Thyroid gland (tissue), 4 donors: ENCODE measurements around the gene LCNL1.

Experiments
- POLR2A ChIP-seq, 2 donors: fragments of 450-650 bp; IDR thresholded peaks; one replicate each; pipeline ENCODE4 v1.6.1; 2017; ENCODE audit warnings: antibody characterized with exemption in 2 of 2, mild to moderate bottlenecking in 2 of 2, moderate library complexity in 1 of 2
- TF ChIP-seq, protein P1 (sequence below), 6 experiments: fragments of 200-600 bp in 3 of 6; fragments of 450-650 bp in 3 of 6; sonication (generic) in 3 of 6; IDR thresholded peaks; one replicate each; pipeline ENCODE4 v1.5.1; 2016 to 2019; ENCODE audit warnings: antibody characterized with exemption in 6 of 6, mild to moderate bottlenecking in 2 of 6, inconsistent platforms in 1 of 6, moderate library complexity in 1 of 6

DNA sequence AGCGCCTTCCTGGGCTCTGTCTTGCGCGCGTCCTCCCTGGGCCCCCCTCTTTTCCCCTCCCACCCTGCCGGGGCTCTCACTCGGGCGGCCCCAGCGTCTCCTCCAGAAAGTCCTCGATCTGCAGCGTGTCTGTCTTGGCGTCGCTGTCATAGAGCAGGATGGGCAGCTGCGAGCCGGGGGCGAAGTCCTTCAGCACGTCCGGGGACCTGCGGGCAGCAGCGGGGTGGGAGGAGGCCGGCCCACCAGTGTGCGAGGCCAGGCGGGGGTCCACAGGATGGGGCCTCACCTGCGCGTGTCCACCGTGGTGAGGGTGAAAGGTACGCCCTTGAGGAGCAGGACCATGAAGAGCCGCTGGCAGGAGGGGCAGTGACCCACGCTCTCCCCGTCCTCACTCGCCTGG, 12.6 kb downstream of the LCNL1 start:
- TF ChIP-seq, protein P1, sequence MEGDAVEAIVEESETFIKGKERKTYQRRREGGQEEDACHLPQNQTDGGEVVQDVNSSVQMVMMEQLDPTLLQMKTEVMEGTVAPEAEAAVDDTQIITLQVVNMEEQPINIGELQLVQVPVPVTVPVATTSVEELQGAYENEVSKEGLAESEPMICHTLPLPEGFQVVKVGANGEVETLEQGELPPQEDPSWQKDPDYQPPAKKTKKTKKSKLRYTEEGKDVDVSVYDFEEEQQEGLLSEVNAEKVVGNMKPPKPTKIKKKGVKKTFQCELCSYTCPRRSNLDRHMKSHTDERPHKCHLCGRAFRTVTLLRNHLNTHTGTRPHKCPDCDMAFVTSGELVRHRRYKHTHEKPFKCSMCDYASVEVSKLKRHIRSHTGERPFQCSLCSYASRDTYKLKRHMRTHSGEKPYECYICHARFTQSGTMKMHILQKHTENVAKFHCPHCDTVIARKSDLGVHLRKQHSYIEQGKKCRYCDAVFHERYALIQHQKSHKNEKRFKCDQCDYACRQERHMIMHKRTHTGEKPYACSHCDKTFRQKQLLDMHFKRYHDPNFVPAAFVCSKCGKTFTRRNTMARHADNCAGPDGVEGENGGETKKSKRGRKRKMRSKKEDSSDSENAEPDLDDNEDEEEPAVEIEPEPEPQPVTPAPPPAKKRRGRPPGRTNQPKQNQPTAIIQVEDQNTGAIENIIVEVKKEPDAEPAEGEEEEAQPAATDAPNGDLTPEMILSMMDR (IDR thresholded peaks at IDR 0.05), result no peak
- no peak for TF ChIP-seq POLR2A (IDR thresholded peaks at IDR 0.05)
